GM12873 (cell line): Measurements from ENCODE around the gene CARS2.

Source experiments
- CTCF ChIP-seq: IDR thresholded peaks from 2 replicates; pipeline ENCODE4 v1.5.1; 2012; ENCODE audit warnings: low read depth, mild to moderate bottlenecking, moderate library complexity, low read length, control low read depth; ENCODE audit not compliant: insufficient read depth; ENCODE audit errors: missing control alignments

CARS2 gene

GRCh38 chr13:110726726-110727125 lies 20.8 kb upstream of the CARS2 start:
- TF ChIP-seq CTCF: no peak

DNA sequence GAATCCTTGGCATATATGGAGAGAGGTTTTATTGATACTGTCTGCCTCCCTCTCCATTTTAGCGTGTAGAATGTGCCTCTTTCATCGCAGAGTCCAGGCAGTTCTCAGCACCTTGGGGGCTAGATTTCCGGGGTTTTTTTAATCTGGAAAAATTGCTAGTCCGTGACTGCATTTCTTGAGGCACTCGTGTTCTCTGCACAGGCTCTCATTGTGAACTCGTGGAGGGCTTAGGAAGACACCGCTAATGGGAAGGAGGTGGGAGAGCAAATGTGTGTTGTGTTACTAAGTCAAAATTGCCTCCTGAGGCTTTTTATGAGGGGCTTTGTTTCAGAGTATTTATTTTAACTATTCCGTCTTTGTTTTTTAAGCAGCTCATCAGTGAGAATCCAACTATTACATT lies 17.7 kb upstream of the CARS2 start:
- no peak for TF ChIP-seq CTCF

- TF ChIP-seq CTCF: no peak
Observed at GRCh38 chr13:110722971-110723370, 17.1 kb upstream of the CARS2 start.

GRCh38 chr13:110719036-110719710 lies 13.3 kb upstream of the CARS2 start:
- no peak for TF ChIP-seq CTCF

- TF ChIP-seq CTCF: no peak
Observed at GRCh38 chr13:110716247-110716515, 10.3 kb upstream of the CARS2 start.

DNA sequence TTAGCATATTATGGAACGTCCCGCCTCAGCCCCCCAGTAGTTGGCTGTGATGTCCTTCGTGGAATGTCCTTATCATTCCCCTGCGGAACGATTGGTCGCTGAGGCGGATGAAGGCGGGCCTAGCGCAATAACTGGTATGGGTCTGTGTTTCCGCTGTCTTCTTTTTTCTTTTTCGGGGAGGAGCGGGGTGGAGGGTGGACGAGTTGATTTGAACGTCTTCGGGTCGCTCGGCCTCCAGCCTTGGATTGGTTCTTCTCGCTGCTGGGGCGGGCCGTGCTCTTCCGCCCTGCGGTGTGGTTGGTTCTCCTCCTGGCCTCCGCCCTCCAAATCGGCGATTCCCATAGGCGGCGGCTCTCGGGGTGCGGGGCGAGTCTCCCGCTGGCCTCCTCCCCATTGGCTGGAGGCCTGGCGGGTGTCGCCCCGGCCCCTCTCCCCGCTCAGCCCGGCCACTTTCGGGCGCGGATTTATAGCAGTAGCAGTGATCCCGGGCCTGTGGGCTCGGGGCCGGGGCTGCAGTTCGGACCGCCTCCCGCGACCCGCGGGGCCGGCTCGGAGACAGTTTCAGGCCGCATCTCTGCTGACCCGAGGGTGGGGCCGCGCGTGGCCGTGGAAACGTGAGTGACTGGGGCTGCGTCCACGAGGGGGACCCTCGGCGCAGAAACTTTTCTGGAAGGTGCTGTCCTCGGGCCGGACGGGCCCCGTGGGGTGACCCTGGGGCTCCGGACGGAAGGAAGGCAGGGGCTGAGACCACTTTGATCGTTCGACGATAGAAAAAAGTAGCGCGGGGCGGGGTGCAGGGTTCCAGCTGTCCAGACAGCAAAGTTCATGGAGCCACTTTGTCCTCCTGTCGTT lies 9.7 kb upstream of the CARS2 start:
- peak; percentile 18 for TF ChIP-seq CTCF

DNA sequence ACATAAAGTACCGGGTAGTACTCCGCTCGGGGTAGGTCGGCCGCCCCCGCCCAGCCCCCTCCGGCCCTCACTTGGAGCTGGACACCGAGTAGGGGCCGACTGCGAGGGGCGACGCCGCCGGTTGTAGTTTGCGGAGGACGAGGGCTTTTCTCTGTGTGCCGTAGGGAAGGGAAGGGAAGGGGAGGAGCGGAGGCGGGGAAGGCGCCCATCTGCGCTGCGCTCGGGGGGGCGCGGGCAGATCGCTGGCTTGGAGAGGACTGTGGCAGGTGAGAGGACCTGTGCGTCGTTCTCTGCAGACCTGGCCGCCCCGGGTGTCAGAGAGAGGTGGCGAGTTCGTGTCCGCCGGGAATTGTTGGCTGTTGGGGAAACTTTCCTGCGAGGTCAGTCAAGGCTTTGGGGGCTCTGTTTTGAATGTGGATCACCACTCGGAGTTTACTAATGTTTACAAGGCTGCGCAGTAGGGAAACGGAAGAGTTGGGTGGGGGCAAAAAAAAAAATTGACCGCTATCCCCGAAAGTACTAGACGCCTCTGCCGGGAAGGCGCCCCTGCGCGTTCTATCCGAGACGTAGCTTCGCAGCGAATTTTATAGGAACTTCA lies 9.0 kb upstream of the CARS2 start:
- no peak for TF ChIP-seq CTCF
